GM18907 (cell line): ENCODE measurements around the gene ITPA.
"Not testable (repeated sequence)": the region's sequence is repeated elsewhere in the genome, so short reads cannot be mapped to it uniquely, and the experiment has no call there.

ENCODE experiments used
- ATAC-seq: cut with Tn5 transposase; IDR thresholded peaks from one replicate; pipeline ENCODE4 v1.9.1; 2021; ENCODE audit warnings: mild to moderate bottlenecking, moderate library complexity; ENCODE audit not compliant: unreplicated experiment

ITPA gene

GRCh38 chr20:3195590-3196237 lies 13.6 kb upstream of the ITPA start:
- ATAC-seq = no peak

- ATAC-seq = no peak
These were observed 10.1 kb upstream of the ITPA start for GRCh38 chr20:3199206-3199605.

GRCh38 chr20:3199976-3200755 lies 9.1 kb upstream of the ITPA start:
- no peak for ATAC-seq

GRCh38 chr20:3202965-3203314 lies 6.4 kb upstream of the ITPA start:
- ATAC-seq = no peak

GRCh38 chr20:3203315-3204123 lies 5.8 kb upstream of the ITPA start:
- ATAC-seq = peak; percentile 20

GRCh38 chr20:3204124-3204794 lies 5.0 kb upstream of the ITPA start, which contains the start of gene DDRGK1:
Gene DDRGK1 (minus strand): TSS chr20:3204682. CDS start chr20:3204627, 55 bp downstream.
- ATAC-seq = peak; percentile 80

- peak; percentile 4 for ATAC-seq
These were observed 477 bp upstream of the ITPA start for GRCh38 chr20:3208786-3209256.

GRCh38 chr20:3209946-3210317 lies 634 bp downstream of the ITPA start:
- ATAC-seq = no peak

GRCh38 chr20:3210346-3210745 lies 1.0 kb downstream of the ITPA start:
- ATAC-seq = no peak

GRCh38 chr20:3213226-3213625 lies 3.9 kb downstream of the ITPA start:
- ATAC-seq = no peak

GRCh38 chr20:3215359-3215917 lies 6.1 kb downstream of the ITPA start:
- ATAC-seq = not testable (repeated sequence)

GRCh38 chr20:3218307-3218988 lies 9.2 kb downstream of the ITPA start:
- no peak for ATAC-seq

GRCh38 chr20:3221398-3222226 lies 12.3 kb downstream of the ITPA start:
- no peak for ATAC-seq

GRCh38 chr20:3222635-3223600 lies 13.6 kb downstream of the ITPA start:
- ATAC-seq = peak; percentile 70

GRCh38 chr20:3223651-3223993 lies 14.3 kb downstream of the ITPA start:
- no peak for ATAC-seq

- ATAC-seq = no peak
These were observed 14.8 kb downstream of the ITPA start for GRCh38 chr20:3223994-3224680.

GRCh38 chr20:3224681-3225421 lies 15.6 kb downstream of the ITPA start:
- no peak for ATAC-seq
